Measurements from ENCODE around the gene HS3ST3A1. TPM values are rescaled to one million over a fixed set of nuclear protein-coding genes. Genes with fewer than 3 reads are reported as not detected.

HS3ST3A1 gene
- total RNA-seq, 1 experiment from 2014 or later: 3.4 TPM

DNA sequence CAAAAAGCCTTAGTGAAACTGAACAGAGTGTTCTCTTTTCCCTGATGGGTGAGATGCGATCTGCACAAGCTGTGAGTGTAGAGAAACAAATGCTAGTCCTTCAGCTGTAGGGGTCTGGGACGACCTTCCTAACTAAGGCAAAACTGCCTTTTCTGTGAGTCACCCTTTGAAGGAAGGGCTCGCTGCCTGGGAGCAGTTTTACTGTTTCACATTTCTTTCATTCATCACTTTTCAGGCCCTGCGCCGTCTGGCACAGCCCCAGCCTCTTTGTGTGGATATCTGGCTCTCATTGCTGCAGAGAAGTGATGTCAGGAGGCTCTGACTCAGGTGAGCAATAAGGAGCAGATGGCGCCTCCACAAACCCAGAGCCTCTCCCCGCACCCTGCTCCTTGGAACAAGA is 57.4 kb downstream of the HS3ST3A1 start:
- Histone ChIP-seq H2BK120ac (ENCODE audit: low read depth, low read length, poor library complexity, severe bottlenecking) (no peak overlapping the region), H3K4me1 (ENCODE audit: insufficient read depth, low read length) (no peaks in the 10 kb centered on the region), H3K14ac (ENCODE audit: insufficient read depth, low read length) (no peak overlapping the region), H3K27ac (ENCODE audit: insufficient read length, low read depth, low read length) (no peak overlapping the region), H3T11ph (ENCODE audit: low read length) (no peak overlapping the region), H3K18ac (ENCODE audit: insufficient read length, low read depth, low read length) (no peak overlapping the region), H3K56ac (ENCODE audit: insufficient read length, low read depth, low read length) (no peak overlapping the region), H3K4me2 (ENCODE audit: insufficient read depth, insufficient read length, low read length) (no peak overlapping the region), H2AFZ (ENCODE audit: low read length) (no peak overlapping the region), H2BK15ac (ENCODE audit: low read depth, low read length) (no peak overlapping the region), H4K20me1 (ENCODE audit: control insufficient read depth, insufficient read depth, insufficient read length) (no peaks in the 10 kb centered on the region), H3K79me1 (ENCODE audit: insufficient read depth, low read depth, low read length, poor library complexity, severe bottlenecking) (no peaks in the 10 kb centered on the region), H4K8ac (replicated peaks; ENCODE audit: insufficient read length, low read depth, low read length) (no peak overlapping the region), H3K23me2 (ENCODE audit: insufficient read length, low read depth, low read length, poor library complexity, severe bottlenecking) (no peaks in the 10 kb centered on the region), H2BK5ac (ENCODE audit: insufficient read length, low read length) (no peak overlapping the region), H2BK20ac (ENCODE audit: low read depth, low read length, poor library complexity, severe bottlenecking) (no peak overlapping the region), H3K9ac (ENCODE audit: extremely low read depth, insufficient read length, low read length) (no peak overlapping the region), H4K91ac (ENCODE audit: insufficient read length, low read depth, low read length) (no peak overlapping the region), H3K4ac (ENCODE audit: low read depth, low read length) (no peak overlapping the region), H3K9me3 (ENCODE audit: control insufficient read depth, low read depth, low read length) (no peaks in the 10 kb centered on the region), H3K23ac (ENCODE audit: insufficient read length, low read depth, low read length) (no peak overlapping the region), H2BK12ac (ENCODE audit: insufficient read length, low read depth, low read length) (no peak overlapping the region), H4K5ac (ENCODE audit: insufficient read length, low read depth, low read length) (no peak overlapping the region), H2AK5ac (ENCODE audit: insufficient read length, low read length) (no peak overlapping the region), H3K27me3 (ENCODE audit: insufficient read depth, low read length) (no peaks in the 10 kb centered on the region), H3K79me2 (ENCODE audit: insufficient read depth, low read length) (no peaks in the 10 kb centered on the region)
- TF ChIP-seq, protein P1, sequence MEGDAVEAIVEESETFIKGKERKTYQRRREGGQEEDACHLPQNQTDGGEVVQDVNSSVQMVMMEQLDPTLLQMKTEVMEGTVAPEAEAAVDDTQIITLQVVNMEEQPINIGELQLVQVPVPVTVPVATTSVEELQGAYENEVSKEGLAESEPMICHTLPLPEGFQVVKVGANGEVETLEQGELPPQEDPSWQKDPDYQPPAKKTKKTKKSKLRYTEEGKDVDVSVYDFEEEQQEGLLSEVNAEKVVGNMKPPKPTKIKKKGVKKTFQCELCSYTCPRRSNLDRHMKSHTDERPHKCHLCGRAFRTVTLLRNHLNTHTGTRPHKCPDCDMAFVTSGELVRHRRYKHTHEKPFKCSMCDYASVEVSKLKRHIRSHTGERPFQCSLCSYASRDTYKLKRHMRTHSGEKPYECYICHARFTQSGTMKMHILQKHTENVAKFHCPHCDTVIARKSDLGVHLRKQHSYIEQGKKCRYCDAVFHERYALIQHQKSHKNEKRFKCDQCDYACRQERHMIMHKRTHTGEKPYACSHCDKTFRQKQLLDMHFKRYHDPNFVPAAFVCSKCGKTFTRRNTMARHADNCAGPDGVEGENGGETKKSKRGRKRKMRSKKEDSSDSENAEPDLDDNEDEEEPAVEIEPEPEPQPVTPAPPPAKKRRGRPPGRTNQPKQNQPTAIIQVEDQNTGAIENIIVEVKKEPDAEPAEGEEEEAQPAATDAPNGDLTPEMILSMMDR (conservative IDR thresholded peaks at IDR 0.05): no peak
- Mint-ChIP-seq H3K9me3 (no peaks in the 10 kb centered on the region; a peak in 2 of 5 replicates), H3K4me3 (no peak overlapping the region), H3K36me3 (ENCODE audit: insufficient read depth in 1 of 3, low read depth in 3 of 3) (peaks cover 8 to 18% (median 10%) of the 10 kb centered on the region in 3 experiments; a peak in 6 of 7 replicates), H3K4me1 (peaks cover 0 to 2% of the 10 kb centered on the region in 2 experiments; a peak in 1 of 4 replicates), H3K27me3 (ENCODE audit: low read depth) (no peaks in the 10 kb centered on the region), H3K27ac (no peak overlapping the region)
- WGBS (ENCODE audit: extremely low coverage, insufficient read length, low lambda C conversion rate): no CpG with 5 or more reads among the region's 7 CpGs
- DNase-seq: no peak
